Upper lobe of right lung (tissue), 1 donor: ENCODE measurements around the gene PTGDR2. TPM values are rescaled to one million over a fixed set of nuclear protein-coding genes. Genes with fewer than 3 reads are reported as not detected.
"Not testable (repeated sequence)": the region's sequence is repeated elsewhere in the genome, so short reads cannot be mapped to it uniquely, and the experiment has no call there.

Experiments
- ATAC-seq: fragments of 200-7000 bp; cut with Tn5 transposase; one replicate; pipeline ENCODE4 v1.9.1; 2020; ENCODE audit warnings: mild to moderate bottlenecking, moderate library complexity
- DNase-seq: peaks from one replicate; pipeline ENCODE4 v3.0.0-alpha.2; 2020
- H3K27ac ChIP-seq: fragments of 200-600 bp; one replicate; pipeline ENCODE4 v1.8.0; 2022
- H3K27me3 ChIP-seq: fragments of 200-600 bp; one replicate; pipeline ENCODE4 v1.8.0; 2022; ENCODE audit warnings: mild to moderate bottlenecking
- H3K36me3 ChIP-seq: fragments of 200-600 bp; one replicate; pipeline ENCODE4 v1.8.0; 2022
- H3K4me1 ChIP-seq: fragments of 200-600 bp; one replicate; pipeline ENCODE4 v1.8.0; 2022
- H3K4me3 ChIP-seq: fragments of 200-600 bp; one replicate; pipeline ENCODE4 v1.8.0; 2022; ENCODE audit warnings: mild to moderate bottlenecking
- H3K9me3 ChIP-seq: fragments of 200-600 bp; one replicate; pipeline ENCODE4 v1.8.0; 2022
- intact Hi-C: fragments of 100-400 bp; cut with DNase I; formaldehyde crosslinking; loops from one replicate; pipeline ENCODE4 v1.11.0; 2022
- total RNA-seq: library from RNA; stranded (reverse); fragmentation: NEBNext Ultra II Directional; extraction: Animal tissue kit (Norgen Biotek cat#: 25700); gene quantifications from one replicate; pipeline ENCODE4 v1.2.1, GENCODE V29; 2021
- TF ChIP-seq, protein P1 (sequence below): fragments of 200-600 bp; IDR thresholded peaks from one replicate; pipeline ENCODE4 v1.8.0; 2022; ENCODE audit warnings: antibody characterized with exemption
- donor health status: DM: no; HTN: yes; CAD: no; lungs with severe emphysema.

Gene PTGDR2
- total RNA-seq, 1 donor from 2014 or later = 1.8 TPM

DNA sequence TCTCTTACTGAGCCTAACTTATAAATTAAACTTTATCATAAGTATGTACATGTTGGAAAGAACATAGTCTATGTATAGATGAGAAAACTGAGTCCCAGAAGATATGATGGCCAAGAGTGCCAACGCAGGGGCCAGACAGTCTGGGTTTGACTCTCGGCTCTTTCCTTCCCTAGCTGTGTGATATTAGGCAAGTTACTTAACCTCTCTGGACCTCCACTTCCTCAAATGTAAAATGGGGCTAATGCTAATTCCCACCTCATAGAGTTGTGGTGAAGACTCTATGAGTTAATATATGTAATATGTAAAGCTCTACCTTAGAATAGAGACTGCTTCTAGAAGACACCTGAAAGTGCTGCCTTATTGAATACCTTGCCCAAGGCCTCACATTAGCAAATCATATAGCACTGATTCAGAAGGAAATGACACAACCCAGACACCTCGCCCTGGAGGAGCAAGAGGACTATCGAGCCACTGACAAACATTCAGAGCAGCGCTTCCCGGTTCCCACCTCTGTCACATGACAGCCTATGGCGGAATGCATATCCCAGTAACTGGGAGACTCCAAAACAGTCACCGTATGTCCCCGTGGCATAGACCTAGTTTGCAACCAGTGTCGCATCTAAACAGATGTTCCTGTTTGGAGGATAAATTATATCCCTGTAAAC is 25.1 kb downstream of the PTGDR2 start:
- H3K9me3 ChIP-seq = no peaks in the 10 kb centered on the region
- no peak overlapping the region for H3K27ac ChIP-seq
- H3K4me3 ChIP-seq = no peak overlapping the region
- DNase-seq (no peak), ATAC-seq (no peak)
- H3K4me1 ChIP-seq = no peaks in the 10 kb centered on the region
- H3K27me3 ChIP-seq = no peaks in the 10 kb centered on the region
- intact Hi-C loops = loop anchor here (5.0 to 10.0 kb wide), 2 partner anchors 67 to 354 kb away; no protein-coding TSS in a partner anchor
- no peaks in the 10 kb centered on the region for H3K36me3 ChIP-seq
- TF ChIP-seq, protein P1, sequence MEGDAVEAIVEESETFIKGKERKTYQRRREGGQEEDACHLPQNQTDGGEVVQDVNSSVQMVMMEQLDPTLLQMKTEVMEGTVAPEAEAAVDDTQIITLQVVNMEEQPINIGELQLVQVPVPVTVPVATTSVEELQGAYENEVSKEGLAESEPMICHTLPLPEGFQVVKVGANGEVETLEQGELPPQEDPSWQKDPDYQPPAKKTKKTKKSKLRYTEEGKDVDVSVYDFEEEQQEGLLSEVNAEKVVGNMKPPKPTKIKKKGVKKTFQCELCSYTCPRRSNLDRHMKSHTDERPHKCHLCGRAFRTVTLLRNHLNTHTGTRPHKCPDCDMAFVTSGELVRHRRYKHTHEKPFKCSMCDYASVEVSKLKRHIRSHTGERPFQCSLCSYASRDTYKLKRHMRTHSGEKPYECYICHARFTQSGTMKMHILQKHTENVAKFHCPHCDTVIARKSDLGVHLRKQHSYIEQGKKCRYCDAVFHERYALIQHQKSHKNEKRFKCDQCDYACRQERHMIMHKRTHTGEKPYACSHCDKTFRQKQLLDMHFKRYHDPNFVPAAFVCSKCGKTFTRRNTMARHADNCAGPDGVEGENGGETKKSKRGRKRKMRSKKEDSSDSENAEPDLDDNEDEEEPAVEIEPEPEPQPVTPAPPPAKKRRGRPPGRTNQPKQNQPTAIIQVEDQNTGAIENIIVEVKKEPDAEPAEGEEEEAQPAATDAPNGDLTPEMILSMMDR = no peak

DNA sequence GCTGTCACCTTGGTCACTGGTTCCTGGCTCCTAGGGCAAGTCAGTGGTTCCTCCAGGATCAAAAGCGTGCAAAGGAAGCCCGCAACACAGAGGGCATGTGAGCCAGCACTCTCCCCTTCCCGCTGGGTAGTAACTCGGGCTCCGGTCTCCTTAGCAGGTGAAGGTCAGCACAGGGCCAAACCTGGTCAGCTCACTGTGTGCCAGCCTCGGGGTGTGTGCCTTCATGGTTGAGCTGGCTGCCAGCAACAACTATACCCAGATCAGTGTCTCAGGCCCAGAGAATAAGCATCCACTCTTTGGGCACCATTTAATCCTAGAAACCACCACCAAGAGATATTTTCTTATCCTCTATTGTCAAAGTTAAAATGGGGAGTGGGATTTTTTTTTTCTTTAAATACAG is 30.0 kb downstream of the PTGDR2 start:
- TF ChIP-seq, protein P1 = no peak
- H3K27ac ChIP-seq = no peak overlapping the region
- no peaks in the 10 kb centered on the region for H3K36me3 ChIP-seq
- ATAC-seq = no peak
- H3K27me3 ChIP-seq = no peaks in the 10 kb centered on the region
- DNase-seq = no peak
- no peaks in the 10 kb centered on the region for H3K4me1 ChIP-seq
- intact Hi-C loops = no loop called here
- no peaks in the 10 kb centered on the region for H3K9me3 ChIP-seq
- no peak overlapping the region for H3K4me3 ChIP-seq

GRCh38 chr11:60825118-60825517 is 30.6 kb downstream of the PTGDR2 start:
- DNase-seq = no peak
- ATAC-seq = no peak
- TF ChIP-seq, protein P1 = no peak
- Histone ChIP-seq H3K36me3 (no peaks in the 10 kb centered on the region), H3K27ac (no peak overlapping the region), H3K4me3 (no peak overlapping the region), H3K27me3 (no peaks in the 10 kb centered on the region), H3K4me1 (no peaks in the 10 kb centered on the region), H3K9me3 (no peaks in the 10 kb centered on the region)
- intact Hi-C loops = no loop called here

DNA sequence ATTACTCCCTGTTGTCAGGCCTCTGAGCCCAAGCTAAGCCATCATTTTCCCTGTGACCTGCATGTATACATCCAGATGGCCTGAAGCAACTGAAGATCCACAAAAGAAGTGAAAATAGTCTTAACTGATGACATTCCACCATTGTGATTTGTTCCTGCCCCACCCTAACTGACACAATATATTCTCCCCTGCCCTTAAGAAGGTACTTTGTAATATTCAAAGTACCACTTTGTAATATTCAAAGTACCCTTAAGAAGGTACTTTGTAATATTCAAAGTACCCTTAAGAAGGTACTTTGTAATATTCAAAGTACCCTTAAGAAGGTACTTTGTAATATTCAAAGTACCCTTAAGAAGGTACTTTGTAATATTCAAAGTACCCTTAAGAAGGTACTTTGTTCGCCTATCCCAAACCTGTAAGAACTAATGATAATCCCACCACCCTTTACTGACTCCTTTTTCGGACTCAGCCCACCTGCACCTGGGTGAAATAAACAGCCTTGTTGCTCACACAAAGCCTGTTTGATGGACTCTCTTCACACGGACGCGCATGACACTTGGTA is 31.9 kb downstream of the PTGDR2 start:
- intact Hi-C loops, H3K27me3 ChIP-seq, H3K27ac ChIP-seq, ATAC-seq, H3K4me1 ChIP-seq, H3K9me3 ChIP-seq, DNase-seq, H3K36me3 ChIP-seq, H3K4me3 ChIP-seq: not testable (repeated sequence)

GRCh38 chr11:60821827-60822599 is 33.7 kb downstream of the PTGDR2 start:
- ATAC-seq (peak; percentile 7), DNase-seq (no peak)
- H3K36me3 ChIP-seq = no peaks in the 10 kb centered on the region
- TF ChIP-seq, protein P1 = no peak
- H3K27ac ChIP-seq = no peak overlapping the region
- no peaks in the 10 kb centered on the region for H3K4me1 ChIP-seq
- H3K9me3 ChIP-seq = no peaks in the 10 kb centered on the region
- H3K4me3 ChIP-seq = no peak overlapping the region
- intact Hi-C loops = no loop called here
- no peaks in the 10 kb centered on the region for H3K27me3 ChIP-seq

DNA sequence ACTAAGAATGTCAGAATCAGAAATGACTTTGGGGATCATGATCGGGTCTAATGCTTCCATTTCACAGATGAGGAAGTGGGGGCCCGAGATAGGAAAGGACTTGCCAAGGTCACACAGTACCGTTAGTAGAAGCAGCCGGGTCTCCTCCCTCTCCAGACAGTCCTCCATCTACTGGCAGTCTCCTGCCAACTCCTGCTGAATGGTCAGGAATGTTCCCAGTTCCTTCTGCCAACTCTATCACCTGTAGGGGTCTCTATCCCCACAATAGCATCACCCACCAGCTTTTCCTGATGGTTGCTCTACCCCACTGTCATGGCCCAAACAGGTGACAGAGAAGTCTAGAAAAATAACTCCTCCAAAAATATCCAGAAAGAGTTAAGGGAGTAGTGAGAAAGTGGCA is 37.7 kb downstream of the PTGDR2 start:
- Histone ChIP-seq H3K4me3 (no peak overlapping the region), H3K4me1 (no peaks in the 10 kb centered on the region), H3K36me3 (no peaks in the 10 kb centered on the region), H3K27me3 (no peaks in the 10 kb centered on the region), H3K27ac (no peak overlapping the region), H3K9me3 (no peaks in the 10 kb centered on the region)
- ATAC-seq = no peak
- DNase-seq = no peak
- intact Hi-C loops = no loop called here
- TF ChIP-seq, protein P1 = no peak
